Lung microvascular endothelial cell (primary cell): Measurements from ENCODE around the gene TENM3. TPM values are rescaled to one million over a fixed set of nuclear protein-coding genes. Genes with fewer than 3 reads are reported as not detected.

ENCODE experiments used
- DNase-seq, 2 donors: peaks; one replicate each; pipeline versions ENCODE4 v3.0.0 to v3.0.0-alpha.2; 2010; ENCODE audit warnings: low read depth in 2 of 2
- total RNA-seq: library from RNA; depleted of rRNA; stranded (reverse); fragments of >200 nt; gene quantifications from 2 replicates; pipeline ENCODE4 v1.2.1, GENCODE V29; 2014

Gene TENM3
- total RNA-seq, 1 donor from 2014 or later = 45.4 TPM

DNA sequence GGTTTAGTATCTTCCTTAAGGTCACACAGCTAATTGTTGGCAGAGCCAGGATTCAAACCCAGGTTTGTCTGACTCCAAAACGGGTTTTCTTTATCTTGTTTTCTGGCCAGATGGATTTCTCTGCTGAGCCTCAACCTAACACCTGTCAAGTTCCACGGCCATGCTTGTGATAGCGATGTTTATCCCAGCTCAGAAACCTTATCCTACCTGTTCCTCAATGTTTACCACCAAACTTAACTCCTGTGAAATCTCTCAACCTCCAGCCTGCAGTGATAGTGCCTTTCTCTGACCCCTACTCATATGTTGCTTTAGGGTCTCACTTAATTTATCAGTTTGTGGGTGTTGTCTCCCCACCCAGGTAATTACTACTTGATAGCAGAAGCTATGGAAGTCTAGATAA, 428.0 kb downstream of the TENM3 start:
- DNase-seq = no peak

DNA sequence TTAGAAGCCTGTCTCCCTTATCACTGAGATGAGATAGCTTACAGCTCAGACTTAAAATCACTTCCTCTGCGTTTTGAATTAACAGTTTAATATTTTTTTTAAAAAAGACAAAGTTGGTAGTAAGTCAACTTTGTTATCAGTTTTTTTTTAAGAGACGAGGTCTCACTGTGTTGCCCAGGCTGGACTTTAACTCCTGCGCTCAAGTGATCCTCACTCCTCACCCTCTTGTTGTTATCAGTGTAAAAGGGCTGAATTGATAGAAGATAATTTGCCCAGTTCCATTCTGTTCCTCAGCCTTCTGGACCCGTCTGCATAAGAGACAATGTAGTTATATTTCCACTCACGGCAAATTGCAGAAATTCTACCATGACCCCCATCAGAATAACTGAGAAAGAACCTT, 428.5 kb downstream of the TENM3 start:
- DNase-seq = no peak

DNA sequence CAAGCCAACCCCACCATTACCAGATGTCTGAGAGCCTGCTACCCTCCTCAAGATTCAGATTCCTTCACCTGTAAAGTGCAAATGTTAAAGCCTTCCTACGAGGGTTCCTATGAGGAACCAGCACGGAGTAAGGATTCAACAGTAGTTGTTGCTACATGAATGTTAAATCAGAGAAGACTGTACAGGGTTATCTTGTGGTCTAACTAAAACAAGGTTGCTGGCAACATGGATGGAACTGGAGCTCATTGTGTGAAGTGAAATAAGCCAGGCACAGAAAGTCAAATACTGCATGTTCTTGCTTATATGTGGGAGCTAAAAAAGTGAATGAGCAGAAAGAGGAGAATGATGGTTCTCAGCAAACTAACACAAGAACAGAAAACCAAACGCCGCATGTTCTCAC, 435.4 kb downstream of the TENM3 start:
- no peak for DNase-seq

DNA sequence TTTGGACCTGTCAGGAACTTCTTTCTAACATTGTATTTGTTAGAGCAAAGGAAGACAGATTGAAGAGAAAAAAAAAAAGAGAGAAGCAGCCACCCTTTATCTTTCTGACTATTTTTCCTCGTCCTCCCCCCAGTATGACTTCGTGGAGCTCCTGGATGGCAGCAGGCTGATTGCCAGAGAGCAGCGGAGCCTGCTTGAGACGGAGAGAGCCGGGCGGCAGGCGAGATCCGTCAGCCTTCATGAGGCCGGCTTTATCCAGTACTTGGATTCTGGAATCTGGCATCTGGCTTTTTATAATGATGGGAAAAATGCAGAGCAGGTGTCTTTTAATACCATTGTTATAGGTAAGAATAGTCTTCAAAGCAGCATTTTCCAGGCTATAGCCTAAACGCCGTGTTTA, 436.3 kb downstream of the TENM3 start:
- DNase-seq = no peak

DNA sequence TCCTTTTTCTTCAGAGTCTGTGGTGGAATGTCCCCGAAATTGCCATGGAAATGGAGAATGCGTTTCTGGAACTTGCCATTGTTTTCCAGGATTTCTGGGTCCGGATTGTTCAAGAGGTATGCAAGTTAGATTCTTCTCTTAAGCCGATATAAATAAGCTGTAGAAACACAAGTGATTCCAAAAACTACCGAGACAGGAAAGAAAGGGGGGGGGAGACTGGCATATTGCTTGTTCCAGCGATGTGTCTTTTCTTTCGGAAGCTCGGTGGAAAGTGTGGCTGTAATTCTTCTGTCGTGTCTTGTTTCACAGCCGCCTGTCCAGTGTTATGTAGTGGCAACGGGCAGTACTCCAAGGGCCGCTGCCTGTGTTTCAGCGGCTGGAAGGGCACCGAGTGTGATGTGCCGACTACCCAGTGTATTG, 437.0 kb downstream of the TENM3 start:
- peak in 1 of 2 donors; percentile 24 for DNase-seq

DNA sequence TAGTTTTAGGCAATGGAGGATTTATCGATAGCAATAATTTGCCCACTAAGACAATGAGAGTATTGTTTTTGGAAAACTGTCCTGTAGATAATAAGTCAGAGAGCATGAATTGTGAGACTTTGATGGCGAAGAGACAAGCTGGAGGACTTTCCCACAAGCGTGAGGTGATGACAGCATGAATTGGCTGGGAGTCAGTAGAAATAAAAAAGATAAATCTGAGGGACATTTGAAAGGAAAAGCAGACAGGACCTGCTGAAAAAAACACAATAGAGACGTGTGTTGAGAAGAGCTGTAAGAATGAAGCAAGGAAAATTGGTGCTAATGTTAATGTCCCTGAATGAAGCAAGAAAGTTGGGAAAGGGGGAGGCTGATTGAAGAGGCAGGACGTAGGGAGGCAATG, 440.5 kb downstream of the TENM3 start:
- peak in 1 of 2 donors; percentile 39 for DNase-seq

GRCh38 chr4:182684796-182685195, 441.6 kb downstream of the TENM3 start:
- peak; percentile 41 to 46 for DNase-seq

GRCh38 chr4:182688081-182688480, 444.9 kb downstream of the TENM3 start:
- DNase-seq = no peak

GRCh38 chr4:182694551-182694950, 451.3 kb downstream of the TENM3 start:
- DNase-seq = no peak

DNA sequence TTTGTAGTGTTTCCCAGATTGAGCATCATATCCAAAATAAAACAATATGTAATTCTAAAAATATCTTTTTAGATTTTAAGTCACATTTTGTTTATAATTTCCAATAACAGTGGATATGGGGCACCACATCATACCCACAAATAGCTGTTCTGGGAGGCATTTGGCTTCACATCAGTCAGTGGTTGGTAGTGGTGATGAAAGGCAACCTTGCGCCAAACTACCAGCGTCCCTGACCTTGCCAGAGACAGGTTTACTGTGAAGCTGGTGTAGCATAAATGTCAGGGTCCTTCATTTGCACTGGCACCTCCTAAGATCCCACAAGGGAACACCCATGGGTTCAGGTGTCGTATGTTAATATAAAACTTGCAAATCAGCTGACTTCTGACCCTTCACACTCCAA, 451.8 kb downstream of the TENM3 start:
- no peak for DNase-seq

GRCh38 chr4:182695842-182696241, 452.6 kb downstream of the TENM3 start:
- DNase-seq = no peak

DNA sequence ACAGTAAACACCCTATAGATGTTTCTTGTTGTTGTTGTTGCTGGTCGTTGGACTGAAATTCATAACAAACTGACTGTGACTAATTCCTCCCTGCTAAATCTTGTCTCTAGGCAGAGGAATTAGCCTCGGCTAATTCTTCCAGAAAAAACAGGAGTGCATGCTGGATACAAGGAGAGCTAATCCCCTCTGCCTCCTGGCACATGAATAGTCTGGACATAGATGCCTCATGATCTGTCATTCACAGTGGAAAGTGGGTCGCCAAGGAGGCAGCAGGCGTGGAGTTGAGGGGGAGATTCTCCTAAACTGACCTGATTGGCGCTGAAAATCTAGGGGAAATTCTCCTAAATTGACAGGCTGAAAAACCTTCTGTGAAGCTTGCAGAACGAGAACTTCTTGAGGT, 453.9 kb downstream of the TENM3 start:
- DNase-seq = no peak

DNA sequence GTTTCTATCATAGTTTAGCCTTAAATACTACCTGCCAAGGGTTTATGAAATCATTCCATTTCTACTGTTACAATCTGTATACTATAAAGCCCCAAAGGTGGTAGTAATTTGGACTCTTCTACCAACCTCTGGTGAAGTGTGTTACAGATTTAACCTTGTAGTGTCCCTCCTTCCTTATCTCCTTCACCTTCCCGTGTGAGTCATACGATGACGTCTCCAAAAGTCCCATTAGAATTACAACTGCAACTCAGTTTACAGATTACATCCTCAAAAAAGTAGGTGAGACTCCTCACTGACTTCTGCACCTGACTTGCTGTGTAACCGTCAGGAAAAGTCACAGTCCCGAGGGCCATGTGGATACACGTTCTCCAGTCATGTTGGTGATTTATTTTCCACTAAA, 455.0 kb downstream of the TENM3 start:
- DNase-seq = peak in 1 of 2 donors; percentile 17

DNA sequence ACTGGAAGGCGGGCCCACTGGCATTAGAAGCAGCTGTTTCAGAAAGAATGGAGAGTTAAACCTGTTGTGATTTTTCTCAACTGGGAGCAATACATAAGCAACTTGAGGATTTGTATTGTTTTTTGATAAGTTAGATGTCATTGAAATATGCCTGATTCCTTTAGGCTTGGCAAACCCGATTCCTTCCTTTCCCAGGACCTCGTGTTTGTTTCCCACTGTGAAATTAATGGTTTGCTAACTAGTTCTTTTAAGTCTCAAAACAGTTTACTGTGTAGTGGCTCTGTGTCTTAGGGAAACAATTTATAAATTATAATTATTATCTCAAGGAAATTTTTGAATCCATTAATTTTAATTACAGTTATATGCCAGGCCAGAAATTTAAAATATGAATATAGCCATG, 456.0 kb downstream of the TENM3 start:
- DNase-seq = no peak

DNA sequence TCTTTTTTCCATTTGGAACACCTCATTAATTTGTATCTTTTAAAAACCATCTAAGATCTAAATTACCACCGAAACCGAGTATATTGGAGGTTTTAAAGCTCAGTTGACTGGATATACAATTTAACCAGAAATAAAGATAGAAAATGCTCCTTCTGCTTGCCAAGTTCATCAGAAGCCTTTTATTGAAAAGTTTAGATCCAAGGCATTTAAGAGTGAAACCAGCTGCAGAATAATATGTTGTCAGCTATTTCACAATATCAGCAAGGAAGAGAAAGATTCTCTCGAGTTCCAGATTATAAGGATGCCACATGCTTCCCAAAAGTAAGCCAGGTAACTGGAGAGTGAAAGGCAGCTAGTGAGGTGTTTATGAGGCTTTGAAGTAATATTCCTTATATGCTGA, 456.6 kb downstream of the TENM3 start:
- no peak for DNase-seq

DNA sequence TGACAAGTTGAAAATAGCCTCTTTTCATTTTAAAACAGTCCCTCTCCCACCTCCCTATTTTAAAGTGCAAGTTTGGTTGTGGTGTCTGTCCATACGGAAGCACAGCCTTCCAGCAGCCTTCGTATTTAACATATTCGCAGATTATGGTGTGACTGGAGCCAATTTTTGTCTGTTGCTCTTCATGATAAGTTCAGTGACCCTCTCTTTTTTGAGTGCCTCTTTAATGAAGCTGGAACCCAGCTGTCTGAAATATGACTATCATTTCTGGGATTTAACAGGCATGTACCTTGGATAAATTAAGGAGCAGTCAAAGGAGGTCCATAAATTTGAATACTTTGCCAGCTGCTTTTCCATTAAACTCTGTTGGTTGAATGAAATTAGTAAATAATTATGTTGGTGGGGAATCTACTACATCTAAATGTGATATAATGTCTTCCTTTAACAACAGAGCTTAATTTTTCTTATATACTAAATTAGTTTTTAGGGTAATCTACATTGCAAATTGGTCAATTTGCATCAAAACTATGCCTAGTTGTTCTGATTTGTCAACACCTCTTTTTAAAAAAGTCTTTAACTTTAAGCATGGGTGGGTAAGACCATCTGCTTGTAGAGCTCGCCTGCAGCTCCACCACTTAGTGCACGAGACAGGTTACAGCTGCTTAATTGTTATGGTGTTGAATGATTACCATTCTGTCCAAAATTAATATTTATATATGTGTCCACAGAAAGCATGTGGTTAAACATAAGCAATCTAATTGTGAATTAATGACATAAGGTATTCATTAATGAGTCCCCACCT, 457.4 kb downstream of the TENM3 start:
- no peak for DNase-seq

DNA sequence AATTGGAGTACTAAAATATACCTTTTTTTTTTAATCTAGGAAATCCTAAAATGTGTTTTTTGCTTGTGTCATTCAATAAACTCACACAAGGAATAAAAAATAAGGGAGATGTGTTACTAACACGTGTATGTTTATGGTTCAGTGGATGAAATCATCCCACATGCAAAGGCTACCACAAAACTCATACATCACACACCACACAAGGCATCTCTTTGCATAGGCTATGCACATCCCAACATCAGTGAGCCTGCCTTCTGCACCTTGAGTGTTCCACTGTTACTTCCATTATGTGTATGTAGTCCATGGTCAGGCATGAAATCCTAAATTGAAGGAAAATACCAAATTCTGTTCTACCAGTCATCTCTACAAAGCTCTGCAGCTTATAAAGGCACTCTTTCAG, 460.9 kb downstream of the TENM3 start:
- DNase-seq = no peak

GRCh38 chr4:182704948-182705347, 461.7 kb downstream of the TENM3 start:
- no peak for DNase-seq

GRCh38 chr4:182705389-182705788, 462.2 kb downstream of the TENM3 start:
- no peak for DNase-seq

DNA sequence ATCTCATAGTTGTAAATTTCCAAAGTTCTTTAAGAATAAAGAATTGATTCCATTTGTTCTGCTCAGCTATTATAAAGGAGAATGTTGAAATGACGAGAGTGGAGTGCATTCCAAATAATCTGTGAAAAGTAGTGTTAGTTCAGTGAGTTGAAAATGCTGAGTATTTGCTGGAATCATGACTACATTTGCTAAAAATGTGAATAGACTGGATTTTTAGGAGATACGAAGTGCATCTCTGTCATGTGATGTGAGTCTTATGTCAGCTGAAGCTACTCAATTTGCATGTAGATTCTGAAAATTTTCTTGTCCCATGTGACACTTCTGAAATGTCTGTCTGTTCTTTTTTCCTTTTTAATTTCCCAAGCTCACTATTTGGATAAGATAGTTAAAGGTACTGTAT, 468.0 kb downstream of the TENM3 start:
- DNase-seq = no peak

DNA sequence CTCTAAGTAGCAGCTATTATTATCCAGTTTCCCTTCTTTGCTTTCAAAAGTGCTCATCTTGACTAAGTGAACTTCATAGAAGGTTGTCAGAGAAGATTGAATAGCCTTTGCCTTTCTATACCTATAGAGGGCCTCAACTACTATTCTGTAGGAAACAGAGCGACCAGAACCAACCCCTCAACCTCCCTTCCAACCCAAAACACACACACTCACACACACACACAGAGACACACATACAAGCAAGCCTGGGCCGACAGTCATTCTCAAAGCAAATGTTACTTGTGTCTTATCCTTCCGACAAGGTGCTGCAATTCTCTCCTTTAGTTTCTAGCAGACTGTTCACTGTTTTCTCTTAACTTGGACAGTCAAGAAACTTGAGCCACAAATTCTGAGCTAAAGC, 472.3 kb downstream of the TENM3 start:
- DNase-seq = no peak

DNA sequence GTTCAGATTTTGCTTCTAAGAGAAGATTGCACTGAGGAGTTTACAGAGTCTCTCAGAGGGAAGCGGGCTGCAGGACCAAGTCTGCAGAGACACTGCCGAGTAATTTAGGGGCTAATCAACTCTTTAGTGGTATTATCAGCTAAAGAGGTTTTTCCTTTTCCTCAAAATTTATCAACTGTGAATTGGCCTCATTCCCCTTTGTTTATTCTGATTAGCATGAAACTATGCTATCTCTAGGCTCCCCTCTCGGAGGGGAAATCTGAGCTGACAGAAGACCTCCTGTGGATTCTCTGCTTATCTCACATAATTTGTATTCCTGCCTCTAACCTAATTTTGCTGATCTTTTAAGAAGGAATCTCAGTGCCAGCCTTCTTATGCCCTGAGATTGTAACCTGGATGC, 473.0 kb downstream of the TENM3 start:
- DNase-seq = no peak

GRCh38 chr4:182717788-182718583, 474.8 kb downstream of the TENM3 start:
- no peak for DNase-seq
